22Rv1 (cell line): ENCODE data around the gene KANSL2.

Experiments used
- ZFX ChIP-seq: fragments of 450-650 bp; IDR thresholded peaks from 2 replicates; pipeline ENCODE4 v1.6.1; 2017; ENCODE audit warnings: antibody characterized with exemption, borderline replicate concordance
- TF ChIP-seq, protein P1 (sequence below): fragments of 450-650 bp; IDR thresholded peaks from 2 replicates; pipeline ENCODE4 v1.5.1; 2017; ENCODE audit warnings: mild to moderate bottlenecking

DNA sequence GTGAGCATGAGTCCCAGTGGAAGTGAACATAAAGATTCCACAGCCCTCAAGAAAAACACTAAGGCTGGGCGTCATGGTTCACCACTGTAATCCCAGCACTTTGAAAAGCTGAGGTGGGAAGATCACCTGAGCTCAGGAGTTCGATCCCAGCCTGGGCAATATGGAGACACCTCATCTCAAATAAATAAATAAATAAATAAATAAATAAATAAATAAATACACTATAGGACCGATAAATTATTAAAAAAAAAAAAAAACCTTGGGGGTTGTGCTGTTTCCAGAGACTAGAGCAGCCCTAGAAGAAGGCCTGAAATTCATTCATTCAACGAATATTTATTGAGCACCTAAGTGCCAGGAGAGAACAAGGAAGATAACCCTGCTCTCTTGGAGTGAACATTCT is 1.5 kb upstream of the KANSL2 start:
- TF ChIP-seq, protein P1, sequence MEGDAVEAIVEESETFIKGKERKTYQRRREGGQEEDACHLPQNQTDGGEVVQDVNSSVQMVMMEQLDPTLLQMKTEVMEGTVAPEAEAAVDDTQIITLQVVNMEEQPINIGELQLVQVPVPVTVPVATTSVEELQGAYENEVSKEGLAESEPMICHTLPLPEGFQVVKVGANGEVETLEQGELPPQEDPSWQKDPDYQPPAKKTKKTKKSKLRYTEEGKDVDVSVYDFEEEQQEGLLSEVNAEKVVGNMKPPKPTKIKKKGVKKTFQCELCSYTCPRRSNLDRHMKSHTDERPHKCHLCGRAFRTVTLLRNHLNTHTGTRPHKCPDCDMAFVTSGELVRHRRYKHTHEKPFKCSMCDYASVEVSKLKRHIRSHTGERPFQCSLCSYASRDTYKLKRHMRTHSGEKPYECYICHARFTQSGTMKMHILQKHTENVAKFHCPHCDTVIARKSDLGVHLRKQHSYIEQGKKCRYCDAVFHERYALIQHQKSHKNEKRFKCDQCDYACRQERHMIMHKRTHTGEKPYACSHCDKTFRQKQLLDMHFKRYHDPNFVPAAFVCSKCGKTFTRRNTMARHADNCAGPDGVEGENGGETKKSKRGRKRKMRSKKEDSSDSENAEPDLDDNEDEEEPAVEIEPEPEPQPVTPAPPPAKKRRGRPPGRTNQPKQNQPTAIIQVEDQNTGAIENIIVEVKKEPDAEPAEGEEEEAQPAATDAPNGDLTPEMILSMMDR: no peak
- TF ChIP-seq ZFX: no peak
